Uterus (tissue), 4 donors: ENCODE results near the gene TAF5L. TPM values are rescaled to one million over a fixed set of nuclear protein-coding genes. Genes with fewer than 3 reads are reported as not detected.

Source experiments
- DNase-seq, 2 donors: peaks; one replicate each; pipeline ENCODE4 v3.0.0-alpha.2; 2019 to 2020
- H3K27ac ChIP-seq, 2 donors: fragments of 200-600 bp; sonication (generic); 1 replicate in 1 of 2; 2 replicates in 1 of 2; pipeline ENCODE4 v1.5.1; 2016 to 2018
- H3K27me3 ChIP-seq, 2 donors: fragments of 200-600 bp; sonication (generic); one replicate each; pipeline ENCODE4 v1.5.1; 2018 to 2019; ENCODE audit warnings: control low read depth in 1 of 2
- H3K36me3 ChIP-seq, 2 donors: fragments of 200-600 bp; sonication (generic); one replicate each; pipeline ENCODE4 v1.5.1; 2019; ENCODE audit warnings: control low read depth in 1 of 2
- H3K4me1 ChIP-seq, 2 donors: fragments of 200-600 bp; sonication (generic); one replicate each; pipeline ENCODE4 v1.5.1; 2018 to 2019; ENCODE audit warnings: control low read depth in 1 of 2
- H3K4me3 ChIP-seq, 2 donors: fragments of 200-600 bp; sonication (generic); 1 replicate in 1 of 2; 2 replicates in 1 of 2; pipeline ENCODE4 v1.5.1; 2018 to 2019; ENCODE audit warnings: mild to moderate bottlenecking in 1 of 2
- H3K9me3 ChIP-seq, 2 donors: fragments of 200-600 bp; sonication (generic); one replicate each; pipeline ENCODE4 v1.5.1; 2019; ENCODE audit warnings: control low read depth in 1 of 2
- CTCF ChIP-seq, 4 experiments: fragments of 200-600 bp in 2 of 4; fragments of 450-650 bp in 2 of 4; sonication (generic) in 2 of 4; IDR thresholded peaks; one replicate each; pipeline ENCODE4 v1.5.1; 2016 to 2019; ENCODE audit warnings: antibody characterized with exemption in 4 of 4, mild to moderate bottlenecking in 2 of 4, moderate library complexity in 1 of 4
- POLR2A ChIP-seq, 2 donors: fragments of 450-650 bp; IDR thresholded peaks; one replicate each; pipeline ENCODE4 v1.6.1; 2016; ENCODE audit warnings: antibody characterized with exemption in 2 of 2, mild to moderate bottlenecking in 1 of 2, moderate library complexity in 1 of 2
- intact Hi-C: fragments of 100-400 bp; cut with DNase I; formaldehyde crosslinking; loops from one replicate; pipeline ENCODE4 v1.15.1; 2023; ENCODE audit warnings: low total_unique reads
- total RNA-seq, 4 donors: library from RNA; depleted of rRNA in 3 of 4; stranded (reverse); fragments of >200 nt in 3 of 4; gene quantifications; one replicate each; pipeline versions ENCODE4 v1.1.0 to v1.2.4, GENCODE V29; 2014 to 2023
- donor health status: DM: yes; HTN: yes; CAD: no.

Gene TAF5L
- total RNA-seq, 4 donors from 2014 or later: 0.88 to 22.2 (median 9.2) TPM

GRCh38 chr1:229593800-229594199 lies 32.1 kb downstream of the TAF5L start:
- TF ChIP-seq CTCF (IDR thresholded peaks at IDR 0.05): no peak
- TF ChIP-seq POLR2A (IDR thresholded peaks at IDR 0.05): no peak
- H3K9me3 ChIP-seq: no peaks in the 10 kb centered on the region
- no peak overlapping the region for H3K4me3 ChIP-seq
- no peak for DNase-seq
- intact Hi-C loops: no loop called here
- no peaks in the 10 kb centered on the region for H3K27me3 ChIP-seq
- H3K4me1 ChIP-seq: peaks cover 0 to 5% of the 10 kb centered on the region in 2 donors
- no peak overlapping the region for H3K27ac ChIP-seq
- H3K36me3 ChIP-seq: no peaks in the 10 kb centered on the region

- H3K27me3 ChIP-seq: no peaks in the 10 kb centered on the region
- H3K36me3 ChIP-seq: no peaks in the 10 kb centered on the region
- no peak for DNase-seq
- TF ChIP-seq POLR2A (IDR thresholded peaks at IDR 0.05): no peak
- TF ChIP-seq CTCF (IDR thresholded peaks at IDR 0.05): no peak
- H3K4me3 ChIP-seq: no peak overlapping the region
- no peaks in the 10 kb centered on the region for H3K9me3 ChIP-seq
- intact Hi-C loops: no loop called here
- H3K4me1 ChIP-seq: no peaks in the 10 kb centered on the region
- no peak overlapping the region for H3K27ac ChIP-seq
Measured at GRCh38 chr1:229590119-229590518, 35.8 kb downstream of the TAF5L start.

- no peaks in the 10 kb centered on the region for H3K36me3 ChIP-seq
- no peaks in the 10 kb centered on the region for H3K27me3 ChIP-seq
- TF ChIP-seq POLR2A (IDR thresholded peaks at IDR 0.05): no peak
- TF ChIP-seq CTCF (IDR thresholded peaks at IDR 0.05): no peak
- no peak for DNase-seq
- H3K27ac ChIP-seq: no peak overlapping the region
- H3K4me3 ChIP-seq: no peak overlapping the region
- no peaks in the 10 kb centered on the region for H3K4me1 ChIP-seq
- H3K9me3 ChIP-seq: no peaks in the 10 kb centered on the region
- intact Hi-C loops: no loop called here
Measured at GRCh38 chr1:229585338-229585737, 40.6 kb downstream of the TAF5L start.

GRCh38 chr1:229582715-229583114 lies 43.2 kb downstream of the TAF5L start:
- Histone ChIP-seq H3K27ac (no peak overlapping the region), H3K36me3 (no peaks in the 10 kb centered on the region), H3K9me3 (no peaks in the 10 kb centered on the region), H3K27me3 (no peaks in the 10 kb centered on the region), H3K4me1 (no peaks in the 10 kb centered on the region), H3K4me3 (no peak overlapping the region)
- intact Hi-C loops: no loop called here
- no peak for DNase-seq
- no peak for TF ChIP-seq CTCF (IDR thresholded peaks at IDR 0.05)
- TF ChIP-seq POLR2A (IDR thresholded peaks at IDR 0.05): no peak

- no peaks in the 10 kb centered on the region for H3K4me1 ChIP-seq
- TF ChIP-seq POLR2A (IDR thresholded peaks at IDR 0.05) (no peak), CTCF (IDR thresholded peaks at IDR 0.05) (no peak)
- no peaks in the 10 kb centered on the region for H3K27me3 ChIP-seq
- no peak overlapping the region for H3K27ac ChIP-seq
- no peaks in the 10 kb centered on the region for H3K9me3 ChIP-seq
- DNase-seq: no peak
- intact Hi-C loops: no loop called here
- no peak overlapping the region for H3K4me3 ChIP-seq
- H3K36me3 ChIP-seq: no peaks in the 10 kb centered on the region
Measured at GRCh38 chr1:229582011-229582694, 43.8 kb downstream of the TAF5L start.
